T-helper 2 cell (primary cell): ENCODE measurements around the gene APLN.

ENCODE experiments used
- DNase-seq, 5 experiments: peaks; one replicate each; pipeline versions ENCODE4 v3.0.0 to v3.0.0-alpha.2; 2012 to 2022

Gene APLN

GRCh38 chrX:129659861-129660260 is 5.1 kb upstream of the APLN start:
- no peak for DNase-seq

- DNase-seq = no peak
These were observed 4.4 kb upstream of the APLN start for GRCh38 chrX:129659141-129659540.

GRCh38 chrX:129658429-129658828 is 3.7 kb upstream of the APLN start:
- no peak for DNase-seq

- peak in 1 of 5 experiments; percentile 51 for DNase-seq
These were observed 942 bp upstream of the APLN start for GRCh38 chrX:129655547-129656249.

GRCh38 chrX:129653971-129654651 is 645 bp downstream of the APLN start:
- DNase-seq = peak in 1 of 5 experiments; percentile 25

- DNase-seq = no peak
These were observed 1.4 kb downstream of the APLN start for GRCh38 chrX:129653181-129653970.

GRCh38 chrX:129652565-129653169 is 2.1 kb downstream of the APLN start:
- DNase-seq = no peak

GRCh38 chrX:129651756-129652564 is 2.8 kb downstream of the APLN start:
- no peak for DNase-seq

- no peak for DNase-seq
These were observed 3.8 kb downstream of the APLN start for GRCh38 chrX:129650821-129651510.

- no peak for DNase-seq
These were observed 4.5 kb downstream of the APLN start for GRCh38 chrX:129650183-129650689.

GRCh38 chrX:129649268-129650182 is 5.2 kb downstream of the APLN start:
- no peak for DNase-seq

- no peak for DNase-seq
These were observed 6.1 kb downstream of the APLN start for GRCh38 chrX:129648514-129649267.

- DNase-seq = no peak
These were observed 7.0 kb downstream of the APLN start for GRCh38 chrX:129647418-129648410.

- no peak for DNase-seq
These were observed 8.0 kb downstream of the APLN start for GRCh38 chrX:129646566-129647417.

GRCh38 chrX:129642641-129643040 is 12.1 kb downstream of the APLN start:
- DNase-seq = no peak

GRCh38 chrX:129641941-129642340 is 12.8 kb downstream of the APLN start:
- DNase-seq = no peak

GRCh38 chrX:129641469-129641868 is 13.3 kb downstream of the APLN start:
- DNase-seq = no peak
